ENCODE data around the gene SPATS2L. TPM values are rescaled to one million over a fixed set of nuclear protein-coding genes. Genes with fewer than 3 reads are reported as not detected.

SPATS2L gene
- total and polyA plus RNA-seq, 2 of the 13 experiments (the other 11 are each of a cell fraction or from before 2014, with no cell fraction given): 154 to 212 TPM

DNA sequence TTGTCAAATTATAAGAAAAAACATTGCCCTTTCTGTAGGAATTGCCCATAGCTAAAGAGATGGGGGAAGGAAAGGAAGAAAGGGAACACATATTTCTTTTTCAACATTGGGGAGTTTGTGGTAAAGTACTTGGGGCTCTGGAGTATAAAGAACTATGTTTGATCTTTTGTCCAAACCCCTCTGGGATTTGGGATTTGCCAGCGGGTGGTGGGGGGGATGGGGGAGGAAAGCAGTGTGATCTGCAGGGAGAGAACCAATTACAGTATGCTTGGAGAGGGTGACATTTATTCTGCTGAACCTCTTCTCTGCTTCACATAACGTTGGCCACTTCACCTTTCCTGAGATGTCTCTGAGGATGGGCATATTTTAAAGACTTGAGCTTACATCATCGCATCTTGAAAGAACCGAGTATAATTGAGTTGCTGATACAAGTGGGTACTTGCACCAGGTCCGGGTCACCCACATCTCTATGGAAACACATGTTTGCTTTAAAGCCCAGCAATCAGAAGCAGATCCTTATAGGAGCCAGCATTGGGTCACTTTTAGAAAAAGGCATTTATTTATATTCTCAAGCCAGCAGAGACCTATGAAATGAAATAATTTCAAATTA, 73.1 kb downstream of the SPATS2L start:
- no peaks in the 10 kb centered on the region for H3K27me3 ChIP-seq (ENCODE audit: control insufficient read depth in 1 of 2, insufficient read depth in 2 of 2, low read length in 2 of 2)
- H3K4me3 ChIP-seq (replicated peaks in 1 of 3; ENCODE audit: insufficient read depth in 1 of 3, low read depth in 2 of 3, low read length in 3 of 3): no peak overlapping the region
- CTCF ChIA-PET (ENCODE audit: low intra/inter-chr PET ratio, low total read pairs): no interaction called here
- peaks cover 95% of the 10 kb centered on the region for H3K79me2 ChIP-seq (ENCODE audit: insufficient read depth, low read length)
- intact Hi-C loops (cut with micrococcal nuclease; ENCODE audit: unreplicated experiment): no loop called here
- no peak overlapping the region for H3K4me2 ChIP-seq (ENCODE audit: low read depth, low read length)
- no peak overlapping the region for H3K9ac ChIP-seq (ENCODE audit: insufficient read depth, low read depth, low read length)
- no peak overlapping the region for H3K27ac ChIP-seq (ENCODE audit: extremely low read length, insufficient read depth, low read length)
- H4K20me1 ChIP-seq (ENCODE audit: insufficient read depth, low read length): peaks cover 50% of the 10 kb centered on the region
- TF ChIP-seq ZNF30 (CRISPR knock-in tag; IDR thresholded peaks at IDR 0.05) (no peak), MXD4 (CRISPR knock-in tag; IDR thresholded peaks at IDR 0.05) (no peak), YEATS2 (CRISPR knock-in tag; IDR thresholded peaks at IDR 0.05; ENCODE audit: borderline replicate concordance) (no peak), ZNF772 (CRISPR knock-in tag; IDR thresholded peaks at IDR 0.05) (no peak), SALL2 (CRISPR knock-in tag; IDR thresholded peaks at IDR 0.05) (no peak), NONO (IDR thresholded peaks at IDR 0.05) (no peak), NONO (CRISPR knock-in tag; conservative IDR thresholded peaks at IDR 0.05) (no peak)
- TF ChIP-seq, protein P1, sequence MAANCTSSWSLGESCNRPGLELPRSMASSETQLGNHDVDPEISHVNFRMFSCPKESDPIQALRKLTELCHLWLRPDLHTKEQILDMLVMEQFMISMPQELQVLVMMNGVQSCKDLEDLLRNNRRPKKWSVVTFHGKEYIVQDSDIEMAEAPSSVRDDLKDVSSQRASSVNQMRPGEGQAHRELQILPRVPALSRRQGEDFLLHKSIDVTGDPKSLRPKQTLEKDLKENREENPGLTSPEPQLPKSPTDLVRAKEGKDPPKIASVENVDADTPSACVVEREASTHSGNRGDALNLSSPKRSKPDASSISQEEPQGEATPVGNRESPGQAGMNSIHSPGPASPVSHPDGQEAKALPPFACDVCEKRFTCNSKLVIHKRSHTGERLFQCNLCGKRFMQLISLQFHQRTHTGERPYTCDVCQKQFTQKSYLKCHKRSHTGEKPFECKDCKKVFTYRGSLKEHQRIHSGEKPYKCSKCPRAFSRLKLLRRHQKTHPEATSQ (CRISPR knock-in tag; IDR thresholded peaks at IDR 0.05; ENCODE audit: borderline replicate concordance): no peak
- TF ChIP-seq, protein P2, sequence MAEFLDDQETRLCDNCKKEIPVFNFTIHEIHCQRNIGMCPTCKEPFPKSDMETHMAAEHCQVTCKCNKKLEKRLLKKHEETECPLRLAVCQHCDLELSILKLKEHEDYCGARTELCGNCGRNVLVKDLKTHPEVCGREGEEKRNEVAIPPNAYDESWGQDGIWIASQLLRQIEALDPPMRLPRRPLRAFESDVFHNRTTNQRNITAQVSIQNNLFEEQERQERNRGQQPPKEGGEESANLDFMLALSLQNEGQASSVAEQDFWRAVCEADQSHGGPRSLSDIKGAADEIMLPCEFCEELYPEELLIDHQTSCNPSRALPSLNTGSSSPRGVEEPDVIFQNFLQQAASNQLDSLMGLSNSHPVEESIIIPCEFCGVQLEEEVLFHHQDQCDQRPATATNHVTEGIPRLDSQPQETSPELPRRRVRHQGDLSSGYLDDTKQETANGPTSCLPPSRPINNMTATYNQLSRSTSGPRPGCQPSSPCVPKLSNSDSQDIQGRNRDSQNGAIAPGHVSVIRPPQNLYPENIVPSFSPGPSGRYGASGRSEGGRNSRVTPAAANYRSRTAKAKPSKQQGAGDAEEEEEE (CRISPR knock-in tag; IDR thresholded peaks at IDR 0.05; ENCODE audit: borderline replicate concordance): no peak
- TF ChIP-seq, protein P3, sequence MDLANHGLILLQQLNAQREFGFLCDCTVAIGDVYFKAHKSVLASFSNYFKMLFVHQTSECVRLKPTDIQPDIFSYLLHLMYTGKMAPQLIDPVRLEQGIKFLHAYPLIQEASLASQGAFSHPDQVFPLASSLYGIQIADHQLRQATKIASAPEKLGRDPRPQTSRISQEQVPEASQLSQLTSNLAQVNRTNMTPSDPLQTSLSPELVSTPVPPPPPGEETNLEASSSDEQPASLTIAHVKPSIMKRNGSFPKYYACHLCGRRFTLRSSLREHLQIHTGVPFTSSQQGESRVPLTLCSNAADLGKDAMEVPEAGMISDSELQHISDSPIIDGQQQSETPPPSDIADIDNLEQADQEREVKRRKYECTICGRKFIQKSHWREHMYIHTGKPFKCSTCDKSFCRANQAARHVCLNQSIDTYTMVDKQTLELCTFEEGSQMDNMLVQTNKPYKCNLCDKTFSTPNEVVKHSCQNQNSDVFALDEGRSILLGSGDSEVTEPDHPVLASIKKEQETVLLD (CRISPR knock-in tag; IDR thresholded peaks at IDR 0.05; ENCODE audit: low read depth): no peak
- TF ChIP-seq, protein P4, sequence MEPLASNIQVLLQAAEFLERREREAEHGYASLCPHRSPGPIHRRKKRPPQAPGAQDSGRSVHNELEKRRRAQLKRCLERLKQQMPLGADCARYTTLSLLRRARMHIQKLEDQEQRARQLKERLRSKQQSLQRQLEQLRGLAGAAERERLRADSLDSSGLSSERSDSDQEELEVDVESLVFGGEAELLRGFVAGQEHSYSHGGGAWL (CRISPR knock-in tag; IDR thresholded peaks at IDR 0.05): no peak
- TF ChIP-seq, protein P5, sequence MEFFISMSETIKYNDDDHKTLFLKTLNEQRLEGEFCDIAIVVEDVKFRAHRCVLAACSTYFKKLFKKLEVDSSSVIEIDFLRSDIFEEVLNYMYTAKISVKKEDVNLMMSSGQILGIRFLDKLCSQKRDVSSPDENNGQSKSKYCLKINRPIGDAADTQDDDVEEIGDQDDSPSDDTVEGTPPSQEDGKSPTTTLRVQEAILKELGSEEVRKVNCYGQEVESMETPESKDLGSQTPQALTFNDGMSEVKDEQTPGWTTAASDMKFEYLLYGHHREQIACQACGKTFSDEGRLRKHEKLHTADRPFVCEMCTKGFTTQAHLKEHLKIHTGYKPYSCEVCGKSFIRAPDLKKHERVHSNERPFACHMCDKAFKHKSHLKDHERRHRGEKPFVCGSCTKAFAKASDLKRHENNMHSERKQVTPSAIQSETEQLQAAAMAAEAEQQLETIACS (CRISPR knock-in tag; IDR thresholded peaks at IDR 0.05): no peak
- TF ChIP-seq, protein P6, sequence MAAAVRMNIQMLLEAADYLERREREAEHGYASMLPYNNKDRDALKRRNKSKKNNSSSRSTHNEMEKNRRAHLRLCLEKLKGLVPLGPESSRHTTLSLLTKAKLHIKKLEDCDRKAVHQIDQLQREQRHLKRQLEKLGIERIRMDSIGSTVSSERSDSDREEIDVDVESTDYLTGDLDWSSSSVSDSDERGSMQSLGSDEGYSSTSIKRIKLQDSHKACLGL (CRISPR knock-in tag; IDR thresholded peaks at IDR 0.05): no peak
- no peaks in the 10 kb centered on the region for H3K9me3 ChIP-seq (ENCODE audit: low read length)
- in situ Hi-C loops (cut with HindIII; ENCODE audit: extremely low pct_ligation_motif_present, low pct_unique_long_range_greater_than_20kb): no loop called here
- no peak overlapping the region for H2AFZ ChIP-seq (ENCODE audit: low read length)
- DNase-seq (ENCODE audit: low spot score) (no peak), FAIRE-seq (no peak), ATAC-seq (no peak)
- peaks cover 61% of the 10 kb centered on the region for H3K4me1 ChIP-seq (ENCODE audit: insufficient read depth, low read length)
- WGBS (ENCODE audit: low lambda C conversion rate): 97% methylated on average over 5 of the region's 5 CpGs
- POLR2A ChIA-PET: no interaction called here
- peaks cover 4 to 28% of the 10 kb centered on the region in 2 experiments for H3K36me3 ChIP-seq (replicated peaks in 1 of 2; ENCODE audit: control insufficient read depth in 1 of 2, insufficient read depth in 2 of 2, low read length in 2 of 2)
- no TSS peak for BruUV-seq (replicated peaks)
